Peyer's patch (tissue), 4 donors: ENCODE data around the gene CLEC16A. TPM values are rescaled to one million over a fixed set of nuclear protein-coding genes. Genes with fewer than 3 reads are reported as not detected.
A peak's percentile ranks its signal among the peaks of the same experiment; 100 is the strongest.

ENCODE experiments used
- DNase-seq, 3 donors: peaks; one replicate each; pipeline ENCODE4 v3.0.0-alpha.2; 2017 to 2019
- H3K27ac ChIP-seq, 4 donors: fragments of 200-600 bp; sonication (generic); one replicate each; pipeline ENCODE4 v1.5.1; 2016 to 2019
- H3K27me3 ChIP-seq, 2 donors: fragments of 200-600 bp; sonication (generic); one replicate each; pipeline ENCODE4 v1.5.1; 2019
- H3K36me3 ChIP-seq, 3 donors: fragments of 200-600 bp; sonication (generic); one replicate each; pipeline ENCODE4 v1.5.1; 2016 to 2019
- H3K4me1 ChIP-seq, 4 donors: fragments of 200-600 bp; sonication (generic); one replicate each; pipeline ENCODE4 v1.5.1; 2016 to 2019
- H3K4me3 ChIP-seq, 4 donors: fragments of 200-600 bp; sonication (generic); 1 replicate in 3 of 4; 2 replicates in 1 of 4; pipeline ENCODE4 v1.5.1; 2016 to 2019; ENCODE audit warnings: mild to moderate bottlenecking in 1 of 4
- H3K9me3 ChIP-seq, 4 donors: fragments of 200-600 bp; sonication (generic); one replicate each; pipeline ENCODE4 v1.5.1; 2016 to 2019; ENCODE audit warnings: mild to moderate bottlenecking in 1 of 4
- POLR2A ChIP-seq, 2 donors: fragments of 450-650 bp; IDR thresholded peaks; one replicate each; pipeline ENCODE4 v1.5.1; 2017; ENCODE audit warnings: antibody characterized with exemption in 2 of 2, mild to moderate bottlenecking in 2 of 2, moderate library complexity in 2 of 2
- total RNA-seq, 4 donors: library from RNA; depleted of rRNA; stranded (reverse); fragments of >200 nt; gene quantifications; one replicate each; pipeline ENCODE4 v1.1.0, GENCODE V29; 2016
- TF ChIP-seq, protein P1 (sequence below), 6 experiments: fragments of 450-650 bp in 4 of 6; fragments of 200-600 bp in 2 of 6; sonication (generic) in 1 of 6; IDR thresholded peaks; one replicate each; pipeline ENCODE4 v1.5.1; 2017 to 2019; ENCODE audit warnings: antibody characterized with exemption in 6 of 6, mild to moderate bottlenecking in 3 of 6, moderate library complexity in 1 of 6

The CLEC16A gene
- total RNA-seq, 4 donors from 2014 or later = 37.8 to 139 (median 64.3) TPM

DNA sequence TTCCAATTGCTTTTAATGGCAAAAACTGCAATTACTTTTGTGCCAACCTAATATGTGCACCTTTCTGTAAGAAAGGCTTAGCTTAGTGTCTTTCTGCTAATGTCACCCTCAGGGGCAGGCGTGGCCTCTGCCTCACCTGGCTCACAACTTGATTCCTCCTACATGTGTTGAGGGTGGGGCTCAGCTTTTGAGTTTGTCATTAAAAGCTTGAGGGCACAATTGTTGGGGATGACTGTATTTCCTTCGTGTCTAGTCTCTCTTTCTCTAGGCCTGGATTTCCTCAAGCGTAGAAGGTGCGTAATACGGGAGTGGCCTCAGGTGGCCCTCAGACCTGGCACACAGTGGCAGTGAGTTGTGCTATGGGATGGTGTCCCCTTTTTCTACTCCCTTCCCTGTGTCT, 94.4 kb downstream of the CLEC16A start:
- no peak for DNase-seq
- no peak for TF ChIP-seq POLR2A (IDR thresholded peaks at IDR 0.05)
- TF ChIP-seq, protein P1, sequence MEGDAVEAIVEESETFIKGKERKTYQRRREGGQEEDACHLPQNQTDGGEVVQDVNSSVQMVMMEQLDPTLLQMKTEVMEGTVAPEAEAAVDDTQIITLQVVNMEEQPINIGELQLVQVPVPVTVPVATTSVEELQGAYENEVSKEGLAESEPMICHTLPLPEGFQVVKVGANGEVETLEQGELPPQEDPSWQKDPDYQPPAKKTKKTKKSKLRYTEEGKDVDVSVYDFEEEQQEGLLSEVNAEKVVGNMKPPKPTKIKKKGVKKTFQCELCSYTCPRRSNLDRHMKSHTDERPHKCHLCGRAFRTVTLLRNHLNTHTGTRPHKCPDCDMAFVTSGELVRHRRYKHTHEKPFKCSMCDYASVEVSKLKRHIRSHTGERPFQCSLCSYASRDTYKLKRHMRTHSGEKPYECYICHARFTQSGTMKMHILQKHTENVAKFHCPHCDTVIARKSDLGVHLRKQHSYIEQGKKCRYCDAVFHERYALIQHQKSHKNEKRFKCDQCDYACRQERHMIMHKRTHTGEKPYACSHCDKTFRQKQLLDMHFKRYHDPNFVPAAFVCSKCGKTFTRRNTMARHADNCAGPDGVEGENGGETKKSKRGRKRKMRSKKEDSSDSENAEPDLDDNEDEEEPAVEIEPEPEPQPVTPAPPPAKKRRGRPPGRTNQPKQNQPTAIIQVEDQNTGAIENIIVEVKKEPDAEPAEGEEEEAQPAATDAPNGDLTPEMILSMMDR (IDR thresholded peaks at IDR 0.05) = no peak

DNA sequence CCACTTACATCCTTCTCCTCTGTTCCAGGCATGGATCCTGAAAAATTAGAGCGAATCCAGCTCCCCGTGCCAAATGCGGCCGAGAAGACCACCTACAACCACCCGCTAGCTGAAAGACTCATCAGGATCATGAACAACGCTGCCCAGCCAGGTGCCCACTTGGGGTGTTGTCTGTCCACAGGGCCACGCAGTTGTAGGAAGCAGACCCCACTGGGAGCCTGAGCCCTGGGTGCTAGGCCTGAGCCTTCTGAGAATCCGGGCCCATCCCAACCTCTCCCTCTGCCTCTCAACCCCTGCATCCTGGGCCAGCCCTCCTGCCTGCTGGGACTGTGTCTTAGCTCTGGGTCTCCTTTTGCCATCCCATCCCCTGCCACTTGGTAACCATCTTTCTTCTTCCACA, 95.4 kb downstream of the CLEC16A start:
- no peak for DNase-seq
- no peak for TF ChIP-seq POLR2A (IDR thresholded peaks at IDR 0.05)
- TF ChIP-seq, protein P1 (IDR thresholded peaks at IDR 0.05) = no peak
- H3K4me3 ChIP-seq = no peak overlapping the region
- H3K36me3 ChIP-seq = peaks cover 0 to 59% (median 0%) of the 10 kb centered on the region in 3 donors
- H3K4me1 ChIP-seq = no peaks in the 10 kb centered on the region
- no peaks in the 10 kb centered on the region for H3K9me3 ChIP-seq
- H3K27ac ChIP-seq = no peak overlapping the region
- H3K27me3 ChIP-seq = no peaks in the 10 kb centered on the region

More for the DNA sequence above, 94.4 kb downstream of the CLEC16A start:
- H3K27me3 ChIP-seq = no peaks in the 10 kb centered on the region
- H3K27ac ChIP-seq = no peak overlapping the region
- no peak overlapping the region for H3K4me3 ChIP-seq
- H3K4me1 ChIP-seq = no peaks in the 10 kb centered on the region
- H3K9me3 ChIP-seq = no peaks in the 10 kb centered on the region
- H3K36me3 ChIP-seq = peaks cover 0 to 54% (median 0%) of the 10 kb centered on the region in 3 donors

DNA sequence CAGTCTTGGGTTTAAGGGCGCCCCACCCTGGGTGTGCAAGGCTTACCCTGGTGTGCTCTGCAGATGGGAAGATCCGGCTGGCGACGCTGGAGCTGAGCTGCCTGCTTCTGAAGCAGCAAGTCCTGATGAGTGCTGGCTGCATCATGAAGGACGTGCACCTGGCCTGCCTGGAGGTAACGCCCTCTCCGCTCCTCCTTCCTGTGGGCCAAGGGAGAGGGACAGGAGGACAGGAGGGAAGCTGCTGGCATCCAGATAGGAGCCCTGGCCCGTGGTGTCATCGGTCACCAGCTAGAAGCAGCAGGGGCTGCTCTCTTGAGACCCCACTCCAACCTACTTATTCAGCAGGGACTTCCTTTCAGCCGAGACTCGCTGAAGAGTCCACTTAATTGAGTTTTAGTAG, 97.8 kb downstream of the CLEC16A start:
- peaks cover 0 to 66% (median 0%) of the 10 kb centered on the region in 3 donors for H3K36me3 ChIP-seq
- no peaks in the 10 kb centered on the region for H3K27me3 ChIP-seq
- DNase-seq = no peak
- no peaks in the 10 kb centered on the region for H3K4me1 ChIP-seq
- no peaks in the 10 kb centered on the region for H3K9me3 ChIP-seq
- no peak overlapping the region for H3K27ac ChIP-seq
- H3K4me3 ChIP-seq = no peak overlapping the region
- no peak for TF ChIP-seq POLR2A (IDR thresholded peaks at IDR 0.05)

DNA sequence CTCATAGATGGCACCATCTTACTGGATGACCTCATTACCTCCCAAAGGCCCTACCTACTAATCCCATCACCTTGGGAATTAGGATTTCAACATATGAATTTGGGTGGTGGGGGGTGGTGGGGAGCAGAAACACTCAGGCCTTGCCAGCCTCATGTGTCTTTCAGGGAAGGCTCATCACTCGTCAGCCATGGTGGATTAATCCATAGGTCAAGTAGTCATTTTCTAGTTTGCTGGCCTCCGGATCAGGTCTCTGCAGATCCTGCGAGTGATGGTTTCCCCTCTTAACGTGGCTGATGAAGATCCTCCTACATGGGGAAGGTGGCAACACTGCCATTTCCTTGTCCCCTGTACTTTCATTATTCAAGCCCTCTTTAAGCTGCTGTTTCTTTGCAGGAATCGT, 101.1 kb downstream of the CLEC16A start:
- no peaks in the 10 kb centered on the region for H3K9me3 ChIP-seq
- H3K27ac ChIP-seq = no peak overlapping the region
- H3K4me1 ChIP-seq = no peaks in the 10 kb centered on the region
- no peak for TF ChIP-seq POLR2A (IDR thresholded peaks at IDR 0.05)
- TF ChIP-seq, protein P1 (IDR thresholded peaks at IDR 0.05) = no peak
- no peak overlapping the region for H3K4me3 ChIP-seq
- no peak for DNase-seq
- H3K36me3 ChIP-seq = peaks cover 0 to 59% (median 0%) of the 10 kb centered on the region in 3 donors
- no peaks in the 10 kb centered on the region for H3K27me3 ChIP-seq

DNA sequence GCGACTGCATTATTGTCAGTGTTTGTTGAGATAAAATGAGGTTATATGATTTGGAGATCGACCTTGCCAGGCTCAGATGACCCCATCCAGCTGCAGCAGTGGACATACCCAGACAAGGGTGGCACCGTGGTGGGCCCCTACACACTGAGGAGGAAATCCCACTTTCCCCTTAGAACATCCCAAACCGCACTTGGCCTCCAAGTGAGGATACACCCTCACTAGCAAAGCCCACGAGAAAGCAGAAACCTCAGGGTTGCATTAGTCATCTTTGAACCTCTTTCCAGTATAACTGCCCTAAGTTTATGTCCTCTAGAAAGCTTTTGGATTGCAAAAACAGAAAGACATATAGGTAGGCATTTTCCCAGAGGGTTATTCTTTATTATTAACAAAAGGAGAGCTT, 101.5 kb downstream of the CLEC16A start:
- Histone ChIP-seq H3K27me3 (no peaks in the 10 kb centered on the region), H3K4me1 (no peaks in the 10 kb centered on the region), H3K36me3 (peaks cover 0 to 55% (median 0%) of the 10 kb centered on the region in 3 donors), H3K27ac (peak overlapping the region in 1 of 4 donors; percentile 3), H3K4me3 (no peak overlapping the region), H3K9me3 (no peaks in the 10 kb centered on the region)
- no peak for DNase-seq
- TF ChIP-seq POLR2A (IDR thresholded peaks at IDR 0.05) = no peak
- TF ChIP-seq, protein P1 (IDR thresholded peaks at IDR 0.05) = no peak

DNA sequence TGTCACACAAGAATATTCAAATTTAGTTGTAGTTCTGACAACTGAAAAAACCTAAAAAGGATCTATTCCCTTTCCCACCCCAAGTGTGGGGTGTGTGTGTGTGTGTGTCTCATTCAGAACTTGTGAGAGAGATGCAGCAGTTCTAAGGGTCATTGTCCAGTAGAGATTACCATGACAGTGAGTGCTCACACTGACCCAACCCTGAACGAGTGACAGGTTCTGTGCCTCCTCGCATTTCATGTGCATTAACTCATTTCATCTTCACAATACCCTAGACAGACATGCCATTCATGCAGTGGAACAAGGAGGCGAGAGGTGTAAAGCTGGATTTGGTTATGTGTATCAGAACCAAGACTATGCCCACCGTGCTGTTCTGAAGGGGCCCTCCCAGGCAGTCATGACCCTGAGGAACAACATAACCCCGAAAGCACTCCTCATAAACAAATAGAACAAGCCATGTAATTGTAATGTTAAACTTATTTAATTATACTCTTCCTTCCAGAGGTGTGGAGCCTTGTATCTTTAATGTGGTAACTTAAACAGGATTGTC, 102.1 kb downstream of the CLEC16A start:
- H3K4me1 ChIP-seq = peaks cover 0 to 2% (median 0%) of the 10 kb centered on the region in 4 donors
- peak overlapping the region in 1 of 4 donors; percentile 25 for H3K27ac ChIP-seq
- TF ChIP-seq, protein P1 (IDR thresholded peaks at IDR 0.05) = no peak
- TF ChIP-seq POLR2A (IDR thresholded peaks at IDR 0.05) = no peak
- no peak overlapping the region for H3K4me3 ChIP-seq
- H3K36me3 ChIP-seq = peaks cover 0 to 52% (median 0%) of the 10 kb centered on the region in 3 donors
- no peaks in the 10 kb centered on the region for H3K9me3 ChIP-seq
- no peaks in the 10 kb centered on the region for H3K27me3 ChIP-seq
- no peak for DNase-seq
